Erythroblast (primary cell): ENCODE measurements around the gene UBTF.

Source experiments
- GATA1 ChIP-seq: IDR thresholded peaks from 2 replicates; pipeline ENCODE4 v1.6.1; 2011; ENCODE audit warnings: low read depth, mild to moderate bottlenecking, control low read depth, low read length, moderate library complexity
- POLR2A ChIP-seq: IDR thresholded peaks from 2 replicates; pipeline ENCODE4 v1.6.1; 2011; ENCODE audit warnings: mild to moderate bottlenecking, low read length

DNA sequence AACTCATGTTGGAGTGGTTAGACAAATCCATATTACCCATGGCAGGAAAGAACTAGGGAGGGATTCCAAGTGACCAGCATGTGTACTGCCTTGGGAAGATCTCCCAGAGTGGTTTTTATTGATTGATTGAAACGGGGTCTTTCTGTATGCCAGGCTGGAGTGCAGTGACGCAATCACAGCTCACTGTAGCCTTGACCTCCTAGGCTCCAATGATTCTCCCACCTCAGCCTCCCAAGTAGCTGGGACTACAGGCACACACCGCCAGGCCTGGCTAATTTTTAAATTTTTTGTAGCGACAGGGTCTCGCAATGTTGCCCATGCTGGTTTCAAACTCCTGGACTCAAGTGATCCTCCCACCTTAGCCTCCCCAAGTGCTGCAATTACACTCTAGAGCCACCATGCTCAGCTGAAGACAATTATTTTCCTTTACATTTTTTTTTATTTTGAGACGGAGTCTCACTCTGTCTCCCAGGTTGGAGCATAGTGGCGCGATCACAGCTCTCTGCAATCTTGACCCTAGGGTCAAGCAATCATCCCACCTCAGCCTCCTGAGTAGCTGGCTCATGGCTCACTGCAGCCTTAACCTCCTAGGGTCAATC lies 35.2 kb downstream of the UBTF start:
- no peak for TF ChIP-seq POLR2A
- no peak for TF ChIP-seq GATA1
